ENCODE data around the gene CNTN3. TPM values are rescaled to one million over a fixed set of nuclear protein-coding genes. Genes with fewer than 3 reads are reported as not detected.

CNTN3 gene
- total RNA-seq, result 11.3 and 12.7 TPM in 2 replicates
- long read RNA-seq, full-length matches to known transcripts, result 1 of 8 reads
- long read RNA-seq, partial matches to known transcripts, result 2 of 8 reads
- long read RNA-seq, other reads (novel, unspliced or antisense), result 5 of 8 reads

- Mint-ChIP-seq H3K4me3 (ENCODE audit: low read depth) (peak within 1 kb of the TSS; percentile 83), H3K27ac (peak within 1 kb of the TSS; percentile 82), H3K27me3 (peaks cover 46% of the 10 kb centered on the region)
Observed at GRCh38 chr3:74614107-74614967, at the start of gene CNTN3. CNTN3 (minus strand) TSS chr3:74614659; CDS start chr3:74521112, 93,547 bp downstream.

GRCh38 chr3:74663178-74663577 is 48.7 kb upstream of the CNTN3 start:
- no peaks in the 10 kb centered on the region for H3K27me3 Mint-ChIP-seq
- no peak overlapping the region for H3K27ac Mint-ChIP-seq
- H3K9me3 Mint-ChIP-seq (ENCODE audit: low read depth), result peaks cover 16% of the 10 kb centered on the region
- no peak for DNase-seq (ENCODE audit: low spot score, unreplicated experiment)
- no peaks in the 10 kb centered on the region for H3K4me1 Mint-ChIP-seq (ENCODE audit: low read depth)
- TF ChIP-seq CTCF (IDR thresholded peaks at IDR 0.05; ENCODE audit: unreplicated experiment), result no peak
- no peaks in the 10 kb centered on the region for H3K36me3 Mint-ChIP-seq (ENCODE audit: insufficient read depth)
- no peak overlapping the region for H3K4me3 Mint-ChIP-seq (ENCODE audit: low read depth)

More at GRCh38 chr3:74614107-74614967, at the start of gene CNTN3:
- DNase-seq (ENCODE audit: low spot score, unreplicated experiment), result peak; percentile 45
- H3K36me3 Mint-ChIP-seq (ENCODE audit: insufficient read depth), result no peaks in the 10 kb centered on the region
- no peak for TF ChIP-seq CTCF (IDR thresholded peaks at IDR 0.05; ENCODE audit: unreplicated experiment)
- H3K4me1 Mint-ChIP-seq (ENCODE audit: low read depth), result peaks cover 15% of the 10 kb centered on the region
- no peaks in the 10 kb centered on the region for H3K9me3 Mint-ChIP-seq (ENCODE audit: low read depth)

DNA sequence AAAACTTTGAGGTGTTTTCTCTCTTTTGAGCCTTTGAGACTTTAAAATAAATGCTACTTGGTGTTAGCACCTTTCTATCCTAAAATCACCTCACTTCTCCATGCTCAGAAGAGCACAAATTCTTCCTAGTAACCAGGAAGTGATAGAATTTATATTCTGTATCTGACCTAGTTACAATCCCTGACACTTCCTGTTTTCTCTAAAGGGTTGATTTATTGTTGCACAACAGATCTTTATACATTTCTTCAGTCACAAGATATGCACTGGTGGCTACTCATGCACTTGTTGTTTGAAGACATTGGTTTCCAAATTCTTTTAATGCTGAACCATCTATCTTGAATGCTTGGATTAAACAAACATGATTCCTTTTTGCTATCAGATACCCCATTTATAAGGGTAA is 47.2 kb upstream of the CNTN3 start:
- Mint-ChIP-seq H3K4me3 (ENCODE audit: low read depth) (no peak overlapping the region), H3K27me3 (no peaks in the 10 kb centered on the region), H3K9me3 (ENCODE audit: low read depth) (peaks cover 4% of the 10 kb centered on the region), H3K36me3 (ENCODE audit: insufficient read depth) (no peaks in the 10 kb centered on the region), H3K27ac (no peak overlapping the region), H3K4me1 (ENCODE audit: low read depth) (no peaks in the 10 kb centered on the region)
- TF ChIP-seq CTCF (IDR thresholded peaks at IDR 0.05; ENCODE audit: unreplicated experiment), result no peak
- DNase-seq (ENCODE audit: low spot score, unreplicated experiment), result no peak

DNA sequence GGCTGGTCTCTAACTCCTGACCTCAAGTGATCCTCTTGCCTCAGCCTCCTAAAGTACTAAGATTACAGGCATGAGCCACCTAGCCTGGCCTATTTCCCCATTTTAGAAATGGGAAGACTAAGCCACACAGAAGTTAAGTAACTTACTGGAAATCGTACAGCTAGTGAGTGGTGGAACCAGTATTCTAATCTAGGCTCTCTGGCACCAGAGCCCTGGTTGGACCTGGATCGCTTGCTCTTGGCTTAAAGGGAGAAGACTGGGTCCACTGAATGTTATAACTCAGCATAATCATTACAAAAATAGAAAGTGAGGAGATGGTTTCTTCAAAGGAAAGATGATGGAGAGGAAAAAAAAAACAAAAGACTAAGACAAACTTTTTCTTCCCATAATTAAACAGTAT is 37.4 kb upstream of the CNTN3 start:
- Mint-ChIP-seq H3K27me3 (no peaks in the 10 kb centered on the region), H3K9me3 (ENCODE audit: low read depth) (no peaks in the 10 kb centered on the region), H3K36me3 (ENCODE audit: insufficient read depth) (no peaks in the 10 kb centered on the region), H3K4me3 (ENCODE audit: low read depth) (no peak overlapping the region), H3K27ac (no peak overlapping the region), H3K4me1 (ENCODE audit: low read depth) (no peaks in the 10 kb centered on the region)
- no peak for DNase-seq (ENCODE audit: low spot score, unreplicated experiment)
- TF ChIP-seq CTCF (IDR thresholded peaks at IDR 0.05; ENCODE audit: unreplicated experiment), result no peak

DNA sequence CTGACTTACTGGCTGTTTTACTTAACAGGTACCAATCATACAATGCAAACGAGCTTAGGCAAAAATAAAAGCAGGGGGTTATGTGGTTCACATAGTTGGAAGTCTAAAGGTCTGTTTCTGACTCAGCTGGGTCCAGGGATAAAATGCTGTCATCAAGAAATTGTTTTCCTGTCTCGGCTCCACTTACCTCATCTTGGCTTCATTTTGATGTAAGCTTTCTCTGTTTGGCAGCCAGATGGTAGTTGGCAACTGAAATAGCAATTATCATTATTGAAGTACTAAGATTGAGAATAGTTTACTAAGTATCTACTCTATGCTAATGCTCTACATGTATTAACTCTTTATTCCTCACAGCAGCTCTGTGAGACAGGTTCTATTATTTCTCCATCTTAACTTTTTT is 36.8 kb upstream of the CNTN3 start:
- no peak for DNase-seq (ENCODE audit: low spot score, unreplicated experiment)
- no peaks in the 10 kb centered on the region for H3K36me3 Mint-ChIP-seq (ENCODE audit: insufficient read depth)
- H3K4me1 Mint-ChIP-seq (ENCODE audit: low read depth), result no peaks in the 10 kb centered on the region
- H3K9me3 Mint-ChIP-seq (ENCODE audit: low read depth), result no peaks in the 10 kb centered on the region
- H3K4me3 Mint-ChIP-seq (ENCODE audit: low read depth), result no peak overlapping the region
- no peak overlapping the region for H3K27ac Mint-ChIP-seq
- H3K27me3 Mint-ChIP-seq, result no peaks in the 10 kb centered on the region
- TF ChIP-seq CTCF (IDR thresholded peaks at IDR 0.05; ENCODE audit: unreplicated experiment), result no peak
